Right renal pelvis (tissue), 4 donors: ENCODE measurements around the gene LYSMD2. TPM values are rescaled to one million over a fixed set of nuclear protein-coding genes. Genes with fewer than 3 reads are reported as not detected.

Source experiments
- DNase-seq, 4 donors: peaks; one replicate each; pipeline ENCODE4 v3.0.0-alpha.2; 2013; ENCODE audit warnings: low read depth in 4 of 4, low spot score in 3 of 4, missing footprints in 1 of 4
- polyA plus RNA-seq, 4 donors: library from polyadenylated mRNA; unstranded; fragments of 120-200 nt; gene quantifications; one replicate each; pipeline ENCODE4 v1.2.1, GENCODE V29; 2013; ENCODE audit not compliant: insufficient read length in 4 of 4

LYSMD2 gene
- polyA plus RNA-seq, 4 donors, result 4.8 to 7.8 (median 7.0) TPM

DNA sequence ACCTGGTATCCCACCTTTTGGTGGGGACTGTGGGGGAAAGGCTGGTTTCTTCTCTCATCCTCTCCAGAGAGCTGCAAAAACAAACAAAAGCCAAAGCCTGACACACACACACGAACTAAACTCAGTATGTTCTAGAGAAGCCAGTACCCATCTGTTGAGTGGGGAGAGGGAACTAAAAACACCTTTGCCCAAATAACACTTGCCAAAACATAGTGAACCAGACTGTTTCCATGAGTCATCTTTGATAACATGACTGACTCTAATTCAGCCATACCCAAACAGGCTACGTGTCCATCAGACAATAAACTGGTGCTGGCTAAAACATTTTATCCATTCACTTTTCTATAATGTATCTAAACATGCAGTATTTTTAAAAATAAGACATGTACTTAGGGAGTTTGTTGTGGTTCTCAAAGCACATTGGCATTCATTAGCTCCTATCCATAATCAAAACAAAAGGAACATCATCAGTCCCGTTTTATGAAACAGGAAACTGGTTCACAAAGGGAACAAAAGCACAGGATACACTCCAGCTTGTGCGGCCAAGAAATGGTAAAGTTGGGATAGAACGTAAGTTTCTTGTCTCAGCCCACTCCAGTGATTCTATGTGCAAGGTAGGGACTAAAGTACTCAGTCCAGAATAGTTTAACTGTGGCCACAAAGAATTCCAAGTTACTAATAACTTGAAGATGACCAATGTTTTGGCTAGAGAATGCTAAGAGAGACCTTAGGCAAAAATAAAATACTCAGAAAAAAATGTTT, 16.1 kb downstream of the LYSMD2 start:
- no peak for DNase-seq

DNA sequence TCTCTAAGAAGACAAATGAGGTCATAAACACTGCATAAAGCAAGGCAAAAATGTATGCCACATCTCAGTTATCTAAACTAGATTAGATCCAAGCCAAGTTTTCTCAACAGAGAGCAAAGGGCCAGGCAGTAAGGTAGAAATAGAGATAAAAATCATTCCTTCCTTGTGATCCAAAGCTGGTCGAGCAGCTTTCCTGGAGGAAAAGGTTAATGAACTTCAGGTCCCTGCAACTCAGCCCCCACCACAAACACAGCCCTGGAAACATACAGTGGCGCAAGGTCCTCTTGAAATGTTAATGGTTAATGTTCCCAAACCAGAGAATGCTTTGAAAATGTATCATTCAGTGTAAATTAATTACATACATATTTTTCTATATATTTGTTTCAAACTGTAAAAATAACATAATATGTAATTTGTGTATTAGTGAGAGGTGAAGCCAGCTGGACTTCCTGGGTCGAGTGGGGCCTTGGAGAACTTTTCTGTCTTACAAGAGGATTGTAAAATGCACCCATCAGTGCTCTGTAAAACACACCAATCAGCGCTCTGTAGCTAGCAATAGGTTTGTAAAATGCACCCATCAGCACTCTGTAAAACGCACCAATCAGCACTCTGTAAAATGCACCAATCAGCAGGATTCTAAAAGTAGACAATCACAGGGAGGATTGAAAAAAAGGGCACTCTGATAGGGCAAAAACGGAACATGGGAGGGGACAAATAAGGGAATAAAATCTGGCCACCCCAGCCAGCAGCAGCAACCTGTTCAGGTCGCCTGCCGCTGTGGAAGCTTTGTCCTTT, 17.1 kb downstream of the LYSMD2 start:
- DNase-seq, result no peak

- no peak for DNase-seq
These were observed 18.7 kb downstream of the LYSMD2 start for GRCh38 chr15:51718746-51719145.

- no peak for DNase-seq
These were observed 19.2 kb downstream of the LYSMD2 start for GRCh38 chr15:51718219-51718618.

DNA sequence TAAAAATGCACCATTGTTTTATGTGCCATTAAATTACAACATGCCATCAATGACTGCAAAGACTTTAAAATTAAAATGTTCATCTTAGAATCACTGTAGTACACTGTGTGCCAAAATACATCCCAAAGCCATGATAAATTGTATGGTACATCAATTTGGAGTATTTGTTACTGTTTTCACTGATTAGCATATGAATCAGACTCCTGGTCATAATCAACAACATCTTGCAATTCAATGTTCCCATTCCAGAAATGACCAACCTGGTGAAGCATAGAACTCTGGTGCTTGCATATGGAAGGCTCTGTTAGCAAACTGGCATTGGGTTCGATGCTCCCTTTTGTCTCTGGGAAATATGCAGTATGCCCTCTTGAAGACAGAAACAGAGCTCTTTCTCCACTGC, 22.5 kb downstream of the LYSMD2 start:
- no peak for DNase-seq

DNA sequence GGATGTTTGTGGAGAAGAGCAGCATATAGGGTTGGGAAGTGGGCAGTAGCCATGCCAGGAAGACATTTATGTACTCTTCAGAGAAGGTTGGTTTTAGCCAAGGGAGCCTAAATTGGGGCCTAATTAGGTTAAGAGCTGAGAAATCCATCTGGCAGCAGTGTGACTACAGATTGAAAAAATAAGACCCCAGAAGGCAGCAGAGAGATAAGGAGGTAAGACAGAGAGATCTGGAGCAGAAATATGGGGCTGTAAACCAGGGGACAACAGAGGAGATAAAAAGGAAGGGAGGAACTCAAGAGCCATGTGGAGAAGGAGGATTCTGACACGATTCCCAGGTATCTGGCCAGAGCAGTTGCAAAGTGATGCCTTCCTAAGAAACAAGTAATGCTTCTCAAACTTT, 23.3 kb downstream of the LYSMD2 start:
- no peak for DNase-seq

GRCh38 chr15:51709031-51709430, 28.4 kb downstream of the LYSMD2 start:
- DNase-seq, result no peak

- DNase-seq, result no peak
These were observed 29.4 kb downstream of the LYSMD2 start for GRCh38 chr15:51708013-51708412.

DNA sequence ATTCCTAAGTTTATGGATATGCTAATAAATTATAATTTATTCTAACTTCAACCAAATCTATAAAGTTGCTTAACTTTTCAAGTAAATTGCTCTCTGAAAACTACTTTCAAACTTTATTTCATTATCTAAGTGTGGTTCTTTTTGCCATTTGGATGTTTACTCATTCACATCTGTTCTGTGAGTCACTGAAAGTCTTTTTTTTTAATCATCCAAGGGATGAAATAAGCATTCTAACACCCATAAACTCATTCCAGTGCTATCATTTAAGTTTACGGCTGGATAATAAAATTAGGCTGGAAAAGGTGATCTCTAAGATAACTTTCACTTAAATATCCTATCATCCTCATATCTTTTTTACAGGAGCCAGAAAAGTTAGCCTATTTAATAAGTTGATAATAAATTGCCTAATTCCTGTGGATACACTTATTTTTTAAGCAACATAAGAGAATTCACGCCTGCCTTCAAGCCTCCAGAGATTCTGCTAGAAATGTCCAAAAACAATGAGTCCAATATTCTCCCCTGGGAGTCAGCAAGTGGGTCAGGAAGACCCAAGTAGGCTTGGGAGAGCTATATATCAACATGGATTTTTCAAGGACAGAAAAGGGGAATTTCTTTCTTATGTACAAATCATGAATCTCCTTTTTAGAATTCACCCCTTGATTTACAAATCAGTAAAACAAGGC, 30.4 kb downstream of the LYSMD2 start:
- no peak for DNase-seq

GRCh38 chr15:51706291-51706690, 31.2 kb downstream of the LYSMD2 start:
- DNase-seq, result no peak

DNA sequence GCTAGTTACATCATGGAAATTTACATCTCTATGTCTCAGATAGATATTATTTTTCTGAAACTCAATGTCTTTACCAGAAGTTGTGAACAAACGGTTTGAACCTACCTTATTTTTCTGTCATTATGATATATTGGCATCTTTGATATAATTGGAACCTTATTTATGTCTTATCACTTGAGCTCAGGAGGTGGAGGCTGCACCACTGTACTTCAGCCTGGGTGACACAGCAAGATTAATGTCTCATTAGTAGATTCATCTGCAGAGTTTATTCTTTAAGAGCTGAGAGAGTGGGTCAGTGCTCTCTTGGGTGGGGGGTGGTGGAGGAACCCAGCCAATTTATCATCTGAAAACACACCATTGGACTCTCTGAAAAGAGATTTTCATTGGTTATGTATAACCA, 34.7 kb downstream of the LYSMD2 start:
- no peak for DNase-seq

GRCh38 chr15:51699373-51699772, 38.1 kb downstream of the LYSMD2 start:
- no peak for DNase-seq

DNA sequence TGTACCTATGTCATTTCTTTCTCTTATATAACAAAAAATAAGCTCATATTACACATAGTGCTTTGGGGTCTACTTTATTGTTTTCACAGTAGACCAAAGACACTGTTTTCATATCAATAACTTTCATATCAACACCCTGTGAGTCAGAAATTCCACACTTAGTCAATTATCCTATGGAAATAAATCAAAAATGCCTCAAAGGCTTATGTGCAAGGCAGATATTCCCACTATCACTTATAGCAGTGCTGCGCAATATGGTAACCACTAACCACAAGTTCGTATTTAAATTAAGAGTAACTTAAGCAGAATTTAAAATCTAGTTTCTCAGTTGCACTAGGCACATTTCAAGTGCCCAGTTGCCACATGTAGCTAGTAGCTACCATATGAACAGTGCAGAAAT, 40.3 kb downstream of the LYSMD2 start:
- DNase-seq, result no peak

- no peak for DNase-seq
These were observed 40.9 kb downstream of the LYSMD2 start for GRCh38 chr15:51696566-51696965.

GRCh38 chr15:51692154-51692553, 45.3 kb downstream of the LYSMD2 start:
- DNase-seq, result no peak

DNA sequence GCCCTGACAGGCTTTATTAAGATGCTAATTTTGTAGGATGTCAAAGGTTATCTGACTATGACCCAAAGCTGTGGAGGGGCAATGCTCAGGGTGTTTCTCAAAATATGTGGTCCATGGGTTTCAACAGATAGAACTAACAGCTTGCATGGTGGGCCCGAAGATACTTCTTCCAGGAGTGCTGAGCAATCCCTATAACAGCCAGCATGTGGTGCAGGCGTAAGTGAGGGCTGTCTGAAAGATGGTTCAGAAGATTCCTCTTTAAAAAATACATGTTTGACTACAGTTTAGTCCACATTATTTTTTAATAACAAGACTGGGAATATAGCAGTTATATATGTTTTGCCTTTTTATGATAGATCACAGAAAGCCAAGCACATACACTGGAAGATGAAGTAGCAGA, 48.6 kb downstream of the LYSMD2 start:
- DNase-seq, result no peak

DNA sequence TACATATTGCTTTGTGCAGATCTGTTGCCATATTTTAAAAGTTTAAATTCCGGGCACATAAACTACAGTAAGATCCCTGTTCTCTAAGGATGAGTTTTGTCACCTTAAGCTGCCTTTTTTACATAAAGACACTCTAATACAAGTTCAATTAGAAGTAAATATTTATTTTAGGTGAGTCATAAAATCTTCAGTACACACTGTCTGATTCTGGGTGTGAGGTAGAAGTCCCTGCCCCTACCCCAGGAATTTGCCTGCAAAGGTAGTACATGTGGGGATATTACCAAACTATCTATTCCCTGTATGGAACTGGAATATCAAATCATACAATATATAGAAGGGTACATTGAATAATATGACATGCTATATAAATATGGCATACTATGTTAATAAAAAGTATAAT, 49.9 kb downstream of the LYSMD2 start:
- no peak for DNase-seq

- DNase-seq, result peak; percentile 68 to 80 (median 74)
These were observed 56.0 kb downstream of the LYSMD2 start, which contains the start of gene SCG3 for GRCh38 chr15:51681303-51681963. Gene SCG3, plus strand, starts transcription at chr15:51681503. Its CDS starts 253 bp downstream, at chr15:51681756.

GRCh38 chr15:51680321-51680720, 57.1 kb downstream of the LYSMD2 start:
- DNase-seq, result no peak

GRCh38 chr15:51678096-51678495, 59.4 kb downstream of the LYSMD2 start:
- DNase-seq, result no peak

DNA sequence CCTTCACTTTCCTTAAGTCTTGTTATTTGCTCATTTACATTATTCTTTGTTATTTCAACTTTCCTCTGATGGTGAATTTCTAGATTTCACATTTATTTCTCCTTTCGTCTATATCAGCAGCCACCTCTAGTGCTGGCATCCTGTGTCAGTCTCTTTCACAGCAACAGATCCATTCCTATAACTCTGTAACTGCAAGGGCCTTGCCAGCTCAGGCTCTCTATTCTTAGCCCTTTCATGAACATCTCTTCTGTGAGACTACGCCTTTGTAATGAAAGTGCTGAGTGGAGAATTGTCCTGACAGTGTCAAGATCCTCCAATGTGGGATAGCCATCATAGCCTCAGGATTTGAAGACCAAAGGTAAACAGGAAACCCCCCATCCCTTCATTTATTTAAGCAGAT, 60.0 kb downstream of the LYSMD2 start:
- no peak for DNase-seq
